ACC112 (cell line): Measurements from ENCODE around the gene CAPN10.

ENCODE experiments used
- H2AFZ ChIP-seq: fragments of 200-600 bp; sonication (generic); one replicate; pipeline ENCODE4 v1.6.0; 2017; ENCODE audit warnings: antibody characterized with exemption, low read length; ENCODE audit not compliant: unreplicated experiment
- H3K27ac ChIP-seq: fragments of 200-600 bp; sonication (generic); 2 replicates; pipeline ENCODE4 v1.5.1; 2014; ENCODE audit warnings: low read depth, mild to moderate bottlenecking, antibody characterized with exemption, low read length, moderate library complexity
- H3K27me3 ChIP-seq: fragments of 200-600 bp; sonication (generic); 2 replicates; pipeline ENCODE4 v1.6.1; 2014; ENCODE audit warnings: mild to moderate bottlenecking, antibody characterized with exemption, low read length, moderate library complexity, mixed read lengths; ENCODE audit not compliant: insufficient read depth
- H3K36me3 ChIP-seq: fragments of 200-600 bp; sonication (generic); 2 replicates; pipeline ENCODE4 v1.6.1; 2016; ENCODE audit warnings: mild to moderate bottlenecking, antibody characterized with exemption, low read length, moderate library complexity, mixed read lengths; ENCODE audit not compliant: insufficient read depth
- H3K4me1 ChIP-seq: fragments of 200-600 bp; sonication (generic); one replicate; pipeline ENCODE4 v1.6.1; 2016; ENCODE audit warnings: low read length, mixed read lengths; ENCODE audit not compliant: insufficient read depth, unreplicated experiment, control insufficient read depth
- H3K4me3 ChIP-seq: fragments of 200-600 bp; sonication (generic); 2 replicates; pipeline ENCODE4 v1.5.1; 2014; ENCODE audit warnings: mild to moderate bottlenecking, low read depth, low read length
- H3K79me2 ChIP-seq: fragments of 200-600 bp; sonication (generic); one replicate; pipeline ENCODE4 v1.6.0; 2016; ENCODE audit warnings: low read length; ENCODE audit not compliant: control insufficient read depth, unreplicated experiment, insufficient read depth

The CAPN10 gene

DNA sequence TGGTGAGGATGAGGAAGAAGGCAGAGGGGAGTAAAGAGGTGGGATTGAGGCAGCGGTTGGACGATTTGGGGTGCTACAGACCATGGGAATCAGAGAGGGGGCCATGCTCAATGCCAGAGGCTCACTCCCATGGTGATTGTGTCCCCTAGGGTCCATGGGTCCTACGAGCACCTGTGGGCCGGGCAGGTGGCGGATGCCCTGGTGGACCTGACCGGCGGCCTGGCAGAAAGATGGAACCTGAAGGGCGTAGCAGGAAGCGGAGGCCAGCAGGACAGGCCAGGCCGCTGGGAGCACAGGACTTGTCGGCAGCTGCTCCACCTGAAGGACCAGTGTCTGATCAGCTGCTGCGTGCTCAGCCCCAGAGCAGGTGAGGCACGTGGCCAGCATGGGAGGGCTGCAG, 5.2 kb downstream of the CAPN10 start:
- Histone ChIP-seq H3K79me2 (peaks cover 28% of the 10 kb centered on the region), H3K36me3 (no peaks in the 10 kb centered on the region), H2AFZ (no peak overlapping the region), H3K4me1 (peaks cover 13% of the 10 kb centered on the region), H3K4me3 (no peak overlapping the region), H3K27ac (no peak overlapping the region), H3K27me3 (no peaks in the 10 kb centered on the region)

DNA sequence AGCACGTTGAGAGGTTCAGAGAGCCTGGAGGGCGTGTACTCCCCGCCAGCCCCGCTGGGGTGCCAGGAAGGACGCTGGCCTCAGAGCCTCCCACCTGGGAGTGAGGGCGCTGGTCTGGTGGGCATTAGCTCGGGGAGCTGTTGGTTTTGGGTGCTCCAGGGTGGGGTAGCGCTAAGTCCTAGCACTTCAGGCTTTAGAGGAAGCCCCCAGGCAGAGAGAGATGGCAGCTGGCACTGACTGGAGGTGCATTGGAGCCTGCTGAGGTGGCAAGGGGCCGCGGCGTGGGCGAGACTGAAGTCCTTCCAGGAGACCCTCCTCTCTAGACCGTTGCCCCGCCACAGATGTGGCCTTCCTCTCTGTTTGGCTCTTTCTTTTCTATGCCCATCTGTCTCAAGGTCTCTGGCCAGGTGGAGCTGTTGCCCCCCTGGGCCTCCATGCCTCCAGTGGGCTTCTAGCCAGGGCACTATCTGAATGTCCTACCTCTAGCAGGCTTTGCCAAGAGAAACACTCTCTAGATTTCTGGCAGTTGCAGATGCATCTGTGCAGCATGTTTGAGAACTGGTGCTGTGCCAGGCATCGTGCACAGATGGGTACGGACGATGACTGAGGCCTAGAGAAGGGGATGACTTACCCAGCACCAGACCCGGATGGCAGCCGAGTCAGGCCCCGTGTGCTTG, 6.6 kb downstream of the CAPN10 start:
- Histone ChIP-seq H3K27ac (no peak overlapping the region), H3K4me1 (peaks cover 6% of the 10 kb centered on the region), H3K36me3 (no peaks in the 10 kb centered on the region), H3K27me3 (no peaks in the 10 kb centered on the region), H2AFZ (no peak overlapping the region), H3K79me2 (peaks cover 16% of the 10 kb centered on the region), H3K4me3 (no peak overlapping the region)

DNA sequence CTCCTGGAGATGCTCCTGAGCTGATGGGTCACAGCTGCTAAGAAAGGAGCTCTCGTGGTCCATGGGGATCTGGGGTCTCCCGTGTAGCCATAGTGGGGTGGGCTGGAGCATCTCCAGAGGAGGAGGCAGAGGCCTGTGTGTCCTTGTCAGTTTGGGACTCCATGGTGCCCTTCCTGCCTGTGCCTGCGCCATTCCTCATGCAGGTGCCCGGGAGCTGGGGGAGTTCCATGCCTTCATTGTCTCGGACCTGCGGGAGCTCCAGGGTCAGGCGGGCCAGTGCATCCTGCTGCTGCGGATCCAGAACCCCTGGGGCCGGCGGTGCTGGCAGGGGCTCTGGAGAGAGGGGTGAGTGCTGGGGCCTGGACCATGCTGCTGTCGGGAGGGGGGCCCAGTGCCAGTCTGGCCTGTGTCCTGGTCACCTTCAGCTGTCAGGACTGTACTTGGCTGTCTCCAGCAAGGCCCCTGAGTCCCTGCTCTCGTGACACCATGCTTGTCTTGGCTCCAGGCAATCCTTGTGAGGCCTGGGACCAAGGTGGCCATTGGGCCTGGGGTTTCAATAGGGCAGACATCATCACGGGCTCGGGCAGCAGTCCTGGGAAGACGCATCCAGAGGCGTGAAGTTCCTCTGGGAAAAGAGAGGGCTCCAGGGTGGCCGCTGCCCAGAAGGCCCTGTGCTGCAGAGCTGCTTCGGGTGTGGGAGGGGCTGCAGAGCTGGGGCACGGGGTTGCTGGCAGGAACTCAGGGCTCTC, 7.3 kb downstream of the CAPN10 start:
- no peak overlapping the region for H2AFZ ChIP-seq
- H3K4me1 ChIP-seq: peaks cover 6% of the 10 kb centered on the region
- no peaks in the 10 kb centered on the region for H3K27me3 ChIP-seq
- no peak overlapping the region for H3K4me3 ChIP-seq
- H3K36me3 ChIP-seq: no peaks in the 10 kb centered on the region
- H3K27ac ChIP-seq: no peak overlapping the region
- peaks cover 11% of the 10 kb centered on the region for H3K79me2 ChIP-seq

DNA sequence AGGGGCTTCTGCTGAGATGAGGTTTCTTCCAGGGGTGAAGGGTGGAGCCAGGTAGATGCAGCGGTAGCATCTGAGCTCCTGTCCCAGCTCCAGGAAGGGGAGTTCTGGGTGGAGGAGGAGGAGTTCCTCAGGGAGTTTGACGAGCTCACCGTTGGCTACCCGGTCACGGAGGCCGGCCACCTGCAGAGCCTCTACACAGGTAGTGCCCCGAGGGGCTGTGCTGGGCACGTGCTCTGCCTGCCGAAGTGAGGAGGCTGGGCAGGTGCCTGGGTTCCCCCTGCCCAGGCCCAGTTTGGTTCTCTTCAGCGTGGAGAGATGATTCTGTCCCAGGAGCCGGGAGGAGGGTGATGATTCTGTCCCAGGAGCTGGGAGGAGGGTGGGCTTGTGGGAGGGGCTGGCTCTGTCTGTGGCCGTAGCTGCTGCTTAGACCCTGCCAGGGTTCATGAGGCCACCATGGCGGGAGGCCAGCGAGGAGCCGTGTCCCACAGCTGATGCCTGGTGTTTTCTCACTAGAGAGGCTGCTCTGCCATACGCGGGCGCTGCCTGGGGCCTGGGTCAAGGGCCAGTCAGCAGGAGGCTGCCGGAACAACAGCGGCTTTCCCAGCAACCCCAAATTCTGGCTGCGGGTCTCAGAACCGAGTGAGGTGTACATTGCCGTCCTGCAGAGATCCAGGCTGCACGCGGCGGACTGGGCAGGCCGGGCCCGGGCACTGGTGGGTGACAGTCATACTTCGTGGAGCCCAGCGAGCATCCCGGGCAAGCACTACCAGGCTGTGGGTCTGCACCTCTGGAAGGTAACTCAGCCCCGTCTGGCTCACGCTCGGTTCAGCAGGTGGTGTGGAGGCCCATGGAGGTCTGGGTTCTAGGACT, 8.2 kb downstream of the CAPN10 start:
- Histone ChIP-seq H3K4me1 (peaks cover 6% of the 10 kb centered on the region), H3K79me2 (peaks cover 3% of the 10 kb centered on the region), H3K4me3 (no peak overlapping the region), H3K27ac (no peak overlapping the region), H2AFZ (no peak overlapping the region), H3K36me3 (no peaks in the 10 kb centered on the region), H3K27me3 (no peaks in the 10 kb centered on the region)

DNA sequence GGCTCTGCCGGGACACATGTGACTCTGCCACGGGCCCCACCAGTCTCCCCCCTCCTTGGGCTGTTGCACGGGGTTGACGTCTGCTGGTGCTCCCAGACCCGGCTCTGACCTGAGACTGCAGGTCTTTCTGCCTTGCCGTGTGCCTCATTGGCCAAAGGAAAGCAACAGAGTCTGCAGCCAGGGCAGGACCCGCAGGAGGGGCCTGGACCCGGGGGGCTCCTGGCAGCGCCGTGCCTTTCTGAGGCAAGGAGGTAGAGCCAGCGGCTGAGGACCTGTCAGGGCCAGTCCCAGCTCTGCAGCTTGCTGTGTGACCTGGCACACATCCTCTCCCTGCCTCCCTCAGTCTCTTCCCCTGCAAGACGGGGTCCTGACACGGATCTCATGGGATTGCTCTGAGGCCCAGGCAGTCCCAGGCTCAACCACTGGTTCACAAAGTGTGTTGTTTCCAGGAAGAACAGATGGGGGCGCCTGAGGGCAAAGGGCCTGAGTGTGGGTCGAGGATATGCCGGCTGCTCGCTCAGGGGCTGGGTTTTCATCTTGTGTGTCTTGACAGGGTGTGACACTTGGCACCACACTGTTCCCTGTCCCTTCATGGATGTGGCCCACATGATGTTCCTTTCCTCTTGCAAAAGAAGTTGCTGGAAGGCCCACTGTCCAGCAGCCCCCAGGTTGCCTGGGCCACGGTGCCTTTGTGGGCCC, 9.0 kb downstream of the CAPN10 start:
- Histone ChIP-seq H3K4me3 (no peak overlapping the region), H3K27ac (no peak overlapping the region), H3K36me3 (no peaks in the 10 kb centered on the region), H2AFZ (no peak overlapping the region), H3K4me1 (peaks cover 6% of the 10 kb centered on the region), H3K79me2 (peaks cover 3% of the 10 kb centered on the region), H3K27me3 (no peaks in the 10 kb centered on the region)

DNA sequence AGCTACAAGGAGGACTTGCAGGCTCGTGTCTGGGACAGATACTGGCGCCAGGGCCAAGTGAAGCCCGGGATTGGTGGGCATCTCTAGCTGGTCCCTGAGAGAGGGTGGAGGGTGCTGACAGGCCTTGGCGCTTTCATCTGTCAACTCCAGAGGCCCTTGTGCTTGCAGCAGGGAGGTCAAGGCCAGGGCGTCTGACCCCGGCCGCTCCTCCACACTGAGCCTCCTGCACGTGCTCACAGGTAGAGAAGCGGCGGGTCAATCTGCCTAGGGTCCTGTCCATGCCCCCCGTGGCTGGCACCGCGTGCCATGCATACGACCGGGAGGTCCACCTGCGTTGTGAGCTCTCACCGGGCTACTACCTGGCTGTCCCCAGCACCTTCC, 9.5 kb downstream of the CAPN10 start:
- H3K27me3 ChIP-seq: no peaks in the 10 kb centered on the region
- H3K27ac ChIP-seq: no peak overlapping the region
- H2AFZ ChIP-seq: no peak overlapping the region
- H3K4me1 ChIP-seq: peaks cover 4% of the 10 kb centered on the region
- peaks cover under 1% of the 10 kb centered on the region for H3K79me2 ChIP-seq
- H3K4me3 ChIP-seq: no peak overlapping the region
- no peaks in the 10 kb centered on the region for H3K36me3 ChIP-seq

DNA sequence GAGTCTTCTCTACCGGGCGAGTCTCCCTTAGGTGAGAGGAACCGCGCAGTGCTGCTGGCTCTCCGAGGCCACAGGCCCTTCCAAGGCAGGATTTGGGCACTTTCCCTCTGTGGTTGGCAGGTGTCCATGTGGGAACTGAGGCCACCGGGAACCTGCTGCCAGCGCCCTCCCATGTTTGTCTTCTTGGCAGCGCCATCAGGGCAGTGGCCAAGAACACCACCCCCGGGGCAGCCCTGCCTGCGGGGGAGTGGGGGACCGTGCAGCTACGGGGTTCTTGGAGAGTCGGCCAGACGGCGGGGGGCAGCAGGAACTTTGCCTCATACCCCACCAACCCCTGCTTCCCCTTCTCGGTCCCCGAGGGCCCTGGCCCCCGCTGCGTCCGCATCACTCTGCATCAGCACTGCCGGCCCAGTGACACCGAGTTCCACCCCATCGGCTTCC, 10.0 kb downstream of the CAPN10 start:
- H2AFZ ChIP-seq: no peak overlapping the region
- no peak overlapping the region for H3K27ac ChIP-seq
- no peaks in the 10 kb centered on the region for H3K27me3 ChIP-seq
- no peaks in the 10 kb centered on the region for H3K4me1 ChIP-seq
- H3K79me2 ChIP-seq: no peaks in the 10 kb centered on the region
- H3K4me3 ChIP-seq: no peak overlapping the region
- no peaks in the 10 kb centered on the region for H3K36me3 ChIP-seq

DNA sequence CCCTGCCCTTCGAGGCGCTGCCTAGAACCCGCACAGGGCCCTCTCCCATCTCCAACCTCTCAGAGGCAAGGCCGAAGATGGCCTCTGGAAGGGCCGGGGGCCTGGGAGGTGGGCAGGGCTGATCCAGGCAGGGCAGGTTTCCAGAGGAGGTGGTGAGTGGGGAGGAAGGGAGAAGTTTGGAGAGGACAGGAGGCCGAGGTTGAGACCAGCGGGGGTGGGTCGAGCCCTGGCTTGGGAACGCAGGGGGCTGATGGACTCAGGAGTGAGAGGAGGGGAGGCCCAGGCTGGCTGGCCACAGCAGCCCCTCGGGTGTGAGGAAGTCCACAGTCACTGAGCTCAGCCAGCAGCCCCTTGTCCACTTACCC, 10.5 kb downstream of the CAPN10 start:
- H2AFZ ChIP-seq: no peak overlapping the region
- no peaks in the 10 kb centered on the region for H3K4me1 ChIP-seq
- no peaks in the 10 kb centered on the region for H3K79me2 ChIP-seq
- H3K36me3 ChIP-seq: no peaks in the 10 kb centered on the region
- no peaks in the 10 kb centered on the region for H3K27me3 ChIP-seq
- H3K27ac ChIP-seq: no peak overlapping the region
- H3K4me3 ChIP-seq: no peak overlapping the region

DNA sequence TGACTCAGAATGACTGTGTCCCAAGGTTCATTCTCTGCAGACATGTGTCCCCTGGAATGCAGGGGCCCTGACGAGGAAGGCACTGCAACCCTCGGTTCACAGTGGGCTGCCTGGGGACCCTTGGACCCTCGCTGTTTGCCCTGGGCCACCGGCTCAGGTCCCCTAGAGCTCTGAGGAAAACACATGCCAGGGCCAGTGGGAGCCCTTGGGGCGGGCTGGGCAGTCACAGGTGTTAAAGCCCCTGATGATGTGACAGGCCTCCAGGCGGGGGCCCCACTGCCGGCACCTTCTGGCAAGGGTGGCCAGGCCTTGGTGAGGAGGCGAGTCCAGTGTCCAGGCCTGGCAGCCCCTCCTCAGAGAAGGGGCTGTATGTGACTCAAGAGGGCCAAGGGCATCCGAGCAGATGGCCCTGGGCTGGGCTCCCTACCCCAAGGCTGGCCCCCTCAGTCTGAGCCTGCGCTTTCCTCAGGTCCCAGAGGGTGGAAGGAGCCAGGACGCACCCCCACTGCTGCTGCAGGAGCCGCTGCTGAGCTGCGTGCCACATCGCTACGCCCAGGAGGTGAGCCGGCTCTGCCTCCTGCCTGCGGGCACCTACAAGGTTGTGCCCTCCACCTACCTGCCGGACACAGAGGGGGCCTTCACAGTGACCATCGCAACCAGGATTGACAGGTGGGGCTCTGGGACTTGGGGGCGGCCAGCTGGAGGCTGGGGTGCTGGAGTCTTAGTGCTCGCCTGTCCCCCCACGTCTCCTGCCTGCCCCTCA, 11.1 kb downstream of the CAPN10 start:
- no peaks in the 10 kb centered on the region for H3K27me3 ChIP-seq
- no peaks in the 10 kb centered on the region for H3K36me3 ChIP-seq
- H3K79me2 ChIP-seq: no peaks in the 10 kb centered on the region
- H3K4me1 ChIP-seq: no peaks in the 10 kb centered on the region
- H3K4me3 ChIP-seq: no peak overlapping the region
- H3K27ac ChIP-seq: no peak overlapping the region
- H2AFZ ChIP-seq: no peak overlapping the region
